Fibroblast of lung (primary cell): ENCODE measurements around the gene GSC2.

Experiments used
- EZH2 ChIP-seq: IDR thresholded peaks from 2 replicates; pipeline ENCODE4 v1.5.1; 2012; ENCODE audit warnings: low read length, control low read depth, mild to moderate bottlenecking; ENCODE audit errors: missing control alignments
- TF ChIP-seq, protein P1 (sequence below), 2 donors: IDR thresholded peaks in 1 of 2; conservative IDR thresholded peaks in 1 of 2; 1 replicate in 1 of 2; 2 replicates in 1 of 2; pipeline ENCODE4 v1.5.1; 2011 to 2012; ENCODE audit warnings: low read length in 2 of 2, control low read depth in 1 of 2, inconsistent platforms in 1 of 2, low read depth in 1 of 2, mild to moderate bottlenecking in 1 of 2

DNA sequence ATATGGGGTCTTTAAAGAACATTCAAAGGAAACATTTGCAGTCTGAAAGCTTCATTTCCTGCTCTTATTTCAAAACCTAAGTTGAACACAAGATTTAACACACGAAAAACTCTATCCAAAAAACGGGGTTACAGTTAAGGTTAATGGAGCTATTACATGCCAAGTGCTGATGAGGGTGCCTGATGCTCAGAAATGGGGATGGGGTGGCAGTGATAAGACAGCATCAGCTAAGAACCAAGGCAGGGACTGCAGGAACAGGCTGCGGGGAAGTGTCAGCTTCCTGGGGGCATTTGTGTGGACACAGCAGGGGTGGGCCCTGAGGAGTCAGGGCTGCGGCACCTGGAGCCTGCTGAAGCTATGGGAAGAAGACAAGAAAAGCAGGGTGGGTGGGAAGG, 40.0 kb downstream of the GSC2 start:
- TF ChIP-seq, protein P1, sequence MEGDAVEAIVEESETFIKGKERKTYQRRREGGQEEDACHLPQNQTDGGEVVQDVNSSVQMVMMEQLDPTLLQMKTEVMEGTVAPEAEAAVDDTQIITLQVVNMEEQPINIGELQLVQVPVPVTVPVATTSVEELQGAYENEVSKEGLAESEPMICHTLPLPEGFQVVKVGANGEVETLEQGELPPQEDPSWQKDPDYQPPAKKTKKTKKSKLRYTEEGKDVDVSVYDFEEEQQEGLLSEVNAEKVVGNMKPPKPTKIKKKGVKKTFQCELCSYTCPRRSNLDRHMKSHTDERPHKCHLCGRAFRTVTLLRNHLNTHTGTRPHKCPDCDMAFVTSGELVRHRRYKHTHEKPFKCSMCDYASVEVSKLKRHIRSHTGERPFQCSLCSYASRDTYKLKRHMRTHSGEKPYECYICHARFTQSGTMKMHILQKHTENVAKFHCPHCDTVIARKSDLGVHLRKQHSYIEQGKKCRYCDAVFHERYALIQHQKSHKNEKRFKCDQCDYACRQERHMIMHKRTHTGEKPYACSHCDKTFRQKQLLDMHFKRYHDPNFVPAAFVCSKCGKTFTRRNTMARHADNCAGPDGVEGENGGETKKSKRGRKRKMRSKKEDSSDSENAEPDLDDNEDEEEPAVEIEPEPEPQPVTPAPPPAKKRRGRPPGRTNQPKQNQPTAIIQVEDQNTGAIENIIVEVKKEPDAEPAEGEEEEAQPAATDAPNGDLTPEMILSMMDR (conservative IDR thresholded peaks at IDR 0.05 in 1 of 2, IDR thresholded peaks at IDR 0.05 in 1 of 2; ENCODE audit: low read depth in 1 of 2, low read length in 2 of 2): no peak
- no peak for TF ChIP-seq EZH2
